OCI-LY7 (cell line): ENCODE data around the gene BCKDHB. TPM values are rescaled to one million over a fixed set of nuclear protein-coding genes. Genes with fewer than 3 reads are reported as not detected.

Experiments
- BruUV-seq: library from RNA; stranded (reverse); fragments of 400-500 nt; replicated peaks from 2 replicates; lab custom pipeline; 2021; lab: Mats Ljungman, UMichigan
- CTCF ChIA-PET: fragments of 300-600 bp; sonication (Branson Sonifier 250); formaldehyde crosslinking; loops from one replicate; lab custom pipeline; 2022; ENCODE audit warnings: antibody characterized with exemption; ENCODE audit not compliant: unreplicated experiment; lab: Charles Lee
- POLR2A ChIA-PET: fragments of 300-600 bp; sonication (Branson Sonifier 250); formaldehyde crosslinking; loops from one replicate; lab custom pipeline; 2022; ENCODE audit warnings: antibody characterized with exemption; lab: Charles Lee
- DNase-seq: peaks from one replicate; pipeline ENCODE4 v3.0.0-alpha.2; 2015; ENCODE audit warnings: low spot score
- H2AFZ ChIP-seq: fragments of 200-600 bp; sonication (generic), shearing (Covaris generic); 2 replicates; pipeline ENCODE4 v1.6.1; 2014; ENCODE audit warnings: mild to moderate bottlenecking, antibody characterized with exemption, low read length, moderate library complexity
- H3K27ac ChIP-seq: fragments of 200-600 bp; sonication (generic); 2 replicates; pipeline ENCODE4 v1.5.1; 2014; ENCODE audit warnings: mixed run types, low read depth, mild to moderate bottlenecking, moderate library complexity, low read length, inconsistent platforms; ENCODE audit not compliant: poor library complexity, severe bottlenecking
- H3K36me3 ChIP-seq: fragments of 200-600 bp; sonication (generic); 2 replicates; pipeline ENCODE4 v1.6.1; 2014; ENCODE audit warnings: mild to moderate bottlenecking, antibody characterized with exemption, low read length, moderate library complexity, mixed read lengths; ENCODE audit not compliant: insufficient read depth
- H3K4me1 ChIP-seq: fragments of 200-600 bp; sonication (generic); 2 replicates; pipeline ENCODE4 v1.5.1; 2014; ENCODE audit warnings: mild to moderate bottlenecking, low read length; ENCODE audit not compliant: insufficient read depth, poor library complexity, severe bottlenecking
- H3K4me2 ChIP-seq: fragments of 200-600 bp; sonication (generic); 2 replicates; pipeline ENCODE4 v1.6.1; 2014; ENCODE audit warnings: mild to moderate bottlenecking, low read length
- H3K4me3 ChIP-seq: fragments of 200-600 bp; sonication (generic); 2 replicates; pipeline ENCODE4 v1.5.1; 2014; ENCODE audit warnings: mild to moderate bottlenecking, low read depth, low read length; ENCODE audit not compliant: poor library complexity, severe bottlenecking
- H3K79me2 ChIP-seq: fragments of 200-600 bp; sonication (generic); 2 replicates; pipeline ENCODE4 v1.6.1; 2016; ENCODE audit warnings: low read depth, mild to moderate bottlenecking, low read length, moderate library complexity, mixed read lengths; ENCODE audit not compliant: insufficient read depth
- H3K9me2 ChIP-seq: fragments of 200-600 bp; sonication (generic); 2 replicates; pipeline ENCODE4 v1.6.1; 2016; ENCODE audit warnings: mild to moderate bottlenecking, low read length, mixed read lengths; ENCODE audit not compliant: insufficient read depth
- H3K9me3 ChIP-seq: fragments of 200-600 bp; sonication (generic); 2 replicates; pipeline ENCODE4 v1.6.1; 2014; ENCODE audit warnings: mild to moderate bottlenecking, mixed run types, low read length, mixed read lengths
- H4K20me1 ChIP-seq: fragments of 200-600 bp; sonication (generic); 2 replicates; pipeline ENCODE4 v1.6.1; 2014; ENCODE audit warnings: mild to moderate bottlenecking, antibody characterized with exemption, low read length, moderate library complexity, mixed read lengths; ENCODE audit not compliant: insufficient read depth
- EZH2phosphoT487 ChIP-seq: fragments of 200-600 bp; sonication (generic); IDR thresholded peaks from 2 replicates; pipeline ENCODE4 v1.6.1; 2018; ENCODE audit warnings: low read depth, borderline replicate concordance, mild to moderate bottlenecking, mixed run types, antibody characterized with exemption, low read length, moderate library complexity, mixed read lengths
- intact Hi-C: fragments of 100-400 bp; cut with micrococcal nuclease; formaldehyde crosslinking; loops from one replicate; pipeline ENCODE4 v1.10.0; 2022; ENCODE audit not compliant: unreplicated experiment
- total RNA-seq, 2 experiments: library from RNA; depleted of rRNA in 1 of 2; stranded (reverse); fragments of >200 nt in 1 of 2; shearing (Covaris generic) in 1 of 2; gene quantifications; 2 replicates each; pipeline ENCODE4 v1.2.3, GENCODE V29; 2014 to 2022
- TF ChIP-seq, protein P1 (sequence below): fragments of 200-600 bp; sonication (generic); conservative IDR thresholded peaks from 2 replicates; pipeline ENCODE4 v1.5.1; 2014; ENCODE audit warnings: mild to moderate bottlenecking, antibody characterized with exemption, low read length, moderate library complexity, mixed read lengths

The BCKDHB gene
- total RNA-seq, 2 experiments from 2014 or later = 25.7 to 30.3 TPM

GRCh38 chr6:80148220-80148619 lies 41.7 kb downstream of the BCKDHB start:
- no peaks in the 10 kb centered on the region for H3K79me2 ChIP-seq
- CTCF ChIA-PET = no interaction called here
- no peaks in the 10 kb centered on the region for H3K9me3 ChIP-seq
- H4K20me1 ChIP-seq = no peaks in the 10 kb centered on the region
- intact Hi-C loops = no loop called here
- BruUV-seq = no TSS peak
- H3K4me2 ChIP-seq = no peak overlapping the region
- no peak overlapping the region for H3K4me3 ChIP-seq
- POLR2A ChIA-PET = no interaction called here
- no peak overlapping the region for H2AFZ ChIP-seq
- TF ChIP-seq EZH2phosphoT487 = no peak
- TF ChIP-seq, protein P1, sequence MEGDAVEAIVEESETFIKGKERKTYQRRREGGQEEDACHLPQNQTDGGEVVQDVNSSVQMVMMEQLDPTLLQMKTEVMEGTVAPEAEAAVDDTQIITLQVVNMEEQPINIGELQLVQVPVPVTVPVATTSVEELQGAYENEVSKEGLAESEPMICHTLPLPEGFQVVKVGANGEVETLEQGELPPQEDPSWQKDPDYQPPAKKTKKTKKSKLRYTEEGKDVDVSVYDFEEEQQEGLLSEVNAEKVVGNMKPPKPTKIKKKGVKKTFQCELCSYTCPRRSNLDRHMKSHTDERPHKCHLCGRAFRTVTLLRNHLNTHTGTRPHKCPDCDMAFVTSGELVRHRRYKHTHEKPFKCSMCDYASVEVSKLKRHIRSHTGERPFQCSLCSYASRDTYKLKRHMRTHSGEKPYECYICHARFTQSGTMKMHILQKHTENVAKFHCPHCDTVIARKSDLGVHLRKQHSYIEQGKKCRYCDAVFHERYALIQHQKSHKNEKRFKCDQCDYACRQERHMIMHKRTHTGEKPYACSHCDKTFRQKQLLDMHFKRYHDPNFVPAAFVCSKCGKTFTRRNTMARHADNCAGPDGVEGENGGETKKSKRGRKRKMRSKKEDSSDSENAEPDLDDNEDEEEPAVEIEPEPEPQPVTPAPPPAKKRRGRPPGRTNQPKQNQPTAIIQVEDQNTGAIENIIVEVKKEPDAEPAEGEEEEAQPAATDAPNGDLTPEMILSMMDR = no peak
- no peaks in the 10 kb centered on the region for H3K4me1 ChIP-seq
- H3K36me3 ChIP-seq = no peaks in the 10 kb centered on the region
- no peak for DNase-seq
- no peak overlapping the region for H3K27ac ChIP-seq
- H3K9me2 ChIP-seq = no peaks in the 10 kb centered on the region

- H3K4me2 ChIP-seq = no peak overlapping the region
- no peaks in the 10 kb centered on the region for H3K9me3 ChIP-seq
- no peak overlapping the region for H3K4me3 ChIP-seq
- intact Hi-C loops = no loop called here
- POLR2A ChIA-PET = interaction anchor here (0.5 to 1.8 kb wide), 4 partner anchors 9 to 126 kb away, joined by 3 to 6 read pairs (median 4); partner anchors contain the start of gene BCKDHB
- no TSS peak for BruUV-seq
- CTCF ChIA-PET = no interaction called here
- H3K36me3 ChIP-seq = no peaks in the 10 kb centered on the region
- no peak for DNase-seq
- TF ChIP-seq, protein P1 = no peak
- no peak for TF ChIP-seq EZH2phosphoT487
- H4K20me1 ChIP-seq = no peaks in the 10 kb centered on the region
- no peak overlapping the region for H2AFZ ChIP-seq
- H3K9me2 ChIP-seq = no peaks in the 10 kb centered on the region
- H3K79me2 ChIP-seq = no peaks in the 10 kb centered on the region
- H3K27ac ChIP-seq = no peak overlapping the region
- H3K4me1 ChIP-seq = no peaks in the 10 kb centered on the region
These were observed 45.2 kb downstream of the BCKDHB start for GRCh38 chr6:80151635-80152034.

- intact Hi-C loops = no loop called here
- CTCF ChIA-PET = no interaction called here
These were observed 47.7 kb downstream of the BCKDHB start for GRCh38 chr6:80154160-80154559.

More at GRCh38 chr6:80154160-80154559, 47.7 kb downstream of the BCKDHB start:
- no peak for TF ChIP-seq EZH2phosphoT487
- TF ChIP-seq, protein P1 = no peak
- no peaks in the 10 kb centered on the region for H3K36me3 ChIP-seq
- no peak overlapping the region for H3K27ac ChIP-seq
- POLR2A ChIA-PET = interaction anchor here (0.5 to 1.3 kb wide), 3 partner anchors 11 to 1812 kb away, joined by 3 read pairs; no protein-coding TSS in a partner anchor
- H2AFZ ChIP-seq = no peak overlapping the region
- H3K9me3 ChIP-seq = no peaks in the 10 kb centered on the region
- no peak for DNase-seq
- no peaks in the 10 kb centered on the region for H4K20me1 ChIP-seq
- H3K4me2 ChIP-seq = no peak overlapping the region
- H3K79me2 ChIP-seq = no peaks in the 10 kb centered on the region
- no peak overlapping the region for H3K4me3 ChIP-seq
- no peaks in the 10 kb centered on the region for H3K9me2 ChIP-seq
- no peaks in the 10 kb centered on the region for H3K4me1 ChIP-seq
- BruUV-seq = no TSS peak
